GM12872 (cell line): ENCODE data around the gene ACSS1.

Experiments used
- CTCF ChIP-seq: IDR thresholded peaks from 3 replicates; pipeline ENCODE4 v1.5.1; 2011; ENCODE audit warnings: low read depth, mild to moderate bottlenecking, low read length, moderate library complexity; ENCODE audit not compliant: insufficient read depth

Gene ACSS1

GRCh38 chr20:25008388-25009217 is 49.3 kb downstream of the ACSS1 start:
- no peak for TF ChIP-seq CTCF

DNA sequence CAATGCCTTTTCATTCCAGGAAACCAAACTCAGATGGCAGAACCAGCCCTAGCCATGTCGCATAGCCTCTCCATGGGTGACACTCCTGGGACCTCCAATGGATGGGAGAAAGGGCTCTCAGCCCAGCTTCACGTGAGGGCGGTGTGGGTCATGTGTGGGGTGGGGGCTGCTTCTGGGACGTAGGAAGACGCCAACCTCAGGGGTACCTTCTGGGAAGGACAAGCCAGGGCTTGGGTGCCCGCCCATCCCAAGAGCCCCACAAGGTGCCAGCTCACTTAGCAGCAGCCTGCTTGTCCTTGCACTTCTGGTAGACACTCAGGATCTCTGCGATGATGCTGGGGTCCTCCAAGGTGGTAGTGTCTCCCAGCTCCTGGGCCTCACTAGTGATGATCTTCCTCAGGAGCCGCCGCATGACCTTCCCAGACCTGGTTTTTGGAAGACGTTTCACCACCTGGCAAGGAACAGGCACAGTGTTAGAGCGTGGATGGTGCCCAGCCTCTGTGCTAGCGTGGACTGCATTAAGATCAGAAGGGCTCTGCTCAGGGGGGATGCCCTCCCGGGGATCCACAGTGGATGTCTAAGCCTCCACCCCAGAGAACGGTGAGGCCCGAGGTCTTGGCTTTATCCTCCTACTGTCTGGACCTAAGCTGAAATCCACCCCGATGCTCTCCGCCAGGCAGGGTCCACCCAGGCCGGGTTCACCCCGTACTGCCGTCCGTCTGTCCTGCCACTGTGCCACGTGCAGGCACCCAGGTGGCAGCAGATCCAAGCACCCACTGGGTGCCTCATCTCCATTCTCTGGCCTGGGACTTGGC is 50.2 kb downstream of the ACSS1 start:
- TF ChIP-seq CTCF, result no peak

GRCh38 chr20:25006431-25007167 is 51.3 kb downstream of the ACSS1 start:
- no peak for TF ChIP-seq CTCF

DNA sequence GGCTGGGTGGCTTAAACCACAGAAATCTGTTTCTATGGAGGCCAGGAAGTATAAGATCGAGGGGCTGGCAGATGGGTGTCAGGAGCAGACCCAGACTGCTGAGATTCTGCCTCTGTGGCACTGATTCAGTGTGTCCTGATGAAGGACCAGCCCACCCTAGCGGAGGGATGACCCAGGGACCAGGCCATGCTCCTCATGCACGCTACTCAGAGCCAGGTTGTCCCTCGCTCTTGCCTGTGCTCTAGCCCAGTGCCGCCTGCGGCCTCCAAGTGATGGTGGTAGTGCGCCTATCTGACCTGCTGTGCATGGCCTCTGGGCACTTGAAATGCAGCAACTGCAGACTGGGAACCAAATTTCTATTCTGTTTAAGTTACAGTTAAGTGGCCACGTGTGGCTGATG is 52.3 kb downstream of the ACSS1 start:
- TF ChIP-seq CTCF, result no peak

GRCh38 chr20:25005220-25005619 is 52.7 kb downstream of the ACSS1 start:
- no peak for TF ChIP-seq CTCF

DNA sequence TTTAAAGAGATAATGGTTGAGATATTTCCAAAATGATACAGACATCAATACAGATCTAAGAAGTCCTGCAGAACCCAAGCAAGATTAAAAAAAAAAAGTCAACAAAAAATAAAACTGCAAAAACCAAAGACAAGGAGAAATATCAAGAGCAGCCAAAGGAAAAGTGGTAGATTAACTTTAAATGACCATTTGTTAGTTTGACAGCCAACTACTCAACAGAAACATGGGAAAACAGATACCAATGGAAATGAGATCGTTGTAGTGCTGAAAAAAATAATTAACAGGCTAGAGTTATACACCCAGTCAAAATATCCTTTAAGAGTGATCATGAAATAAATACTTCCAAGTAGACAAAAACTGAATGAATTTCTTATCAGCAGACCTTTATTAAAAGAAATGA is 54.9 kb downstream of the ACSS1 start:
- no peak for TF ChIP-seq CTCF

GRCh38 chr20:25000268-25000801 is 57.6 kb downstream of the ACSS1 start:
- TF ChIP-seq CTCF, result no peak
